Endothelial cell (in vitro differentiated cells): ENCODE results near the gene FERMT3. TPM values are rescaled to one million over a fixed set of nuclear protein-coding genes. Genes with fewer than 3 reads are reported as not detected.

Source experiments
- DNase-seq: peaks from one replicate; pipeline ENCODE4 v3.0.0; 2021; ENCODE audit warnings: low spot score
- H3K27ac Mint-ChIP-seq: one replicate; pipeline ENCODE4 v1.8.0; 2021; ENCODE audit warnings: mixed read lengths, inconsistent platforms; ENCODE audit not compliant: unreplicated experiment
- H3K27me3 Mint-ChIP-seq: one replicate; pipeline ENCODE4 v1.8.0; 2021; ENCODE audit warnings: mild to moderate bottlenecking, moderate library complexity, mixed read lengths, inconsistent platforms; ENCODE audit not compliant: unreplicated experiment
- H3K36me3 Mint-ChIP-seq: one replicate; pipeline ENCODE4 v1.8.0; 2021; ENCODE audit warnings: mild to moderate bottlenecking, low read depth, mixed read lengths, inconsistent platforms; ENCODE audit not compliant: unreplicated experiment
- H3K4me1 Mint-ChIP-seq: one replicate; pipeline ENCODE4 v1.8.0; 2021; ENCODE audit warnings: mild to moderate bottlenecking, mixed read lengths, inconsistent platforms; ENCODE audit not compliant: unreplicated experiment
- H3K4me3 Mint-ChIP-seq: one replicate; pipeline ENCODE4 v1.8.0; 2021; ENCODE audit warnings: mild to moderate bottlenecking, mixed read lengths, inconsistent platforms; ENCODE audit not compliant: unreplicated experiment
- H3K9me3 Mint-ChIP-seq: one replicate; pipeline ENCODE4 v1.8.0; 2021; ENCODE audit warnings: mixed read lengths, inconsistent platforms; ENCODE audit not compliant: unreplicated experiment
- total RNA-seq: library from RNA; stranded (reverse); fragmentation: NEBNext Ultra II Directional; extraction: Animal tissue kit (Norgen Biotek cat#: 25700); gene quantifications from one replicate; pipeline ENCODE4 v1.2.1, GENCODE V29; 2021; ENCODE audit not compliant: unreplicated experiment
- TF ChIP-seq, protein P1 (sequence below): fragments of 200-600 bp; sonication (generic); IDR thresholded peaks from one replicate; pipeline ENCODE4 v1.5.0; 2021; ENCODE audit warnings: antibody characterized with exemption; ENCODE audit not compliant: unreplicated experiment

Gene FERMT3
- total RNA-seq, 1 donor from 2014 or later = 6.2 TPM

DNA sequence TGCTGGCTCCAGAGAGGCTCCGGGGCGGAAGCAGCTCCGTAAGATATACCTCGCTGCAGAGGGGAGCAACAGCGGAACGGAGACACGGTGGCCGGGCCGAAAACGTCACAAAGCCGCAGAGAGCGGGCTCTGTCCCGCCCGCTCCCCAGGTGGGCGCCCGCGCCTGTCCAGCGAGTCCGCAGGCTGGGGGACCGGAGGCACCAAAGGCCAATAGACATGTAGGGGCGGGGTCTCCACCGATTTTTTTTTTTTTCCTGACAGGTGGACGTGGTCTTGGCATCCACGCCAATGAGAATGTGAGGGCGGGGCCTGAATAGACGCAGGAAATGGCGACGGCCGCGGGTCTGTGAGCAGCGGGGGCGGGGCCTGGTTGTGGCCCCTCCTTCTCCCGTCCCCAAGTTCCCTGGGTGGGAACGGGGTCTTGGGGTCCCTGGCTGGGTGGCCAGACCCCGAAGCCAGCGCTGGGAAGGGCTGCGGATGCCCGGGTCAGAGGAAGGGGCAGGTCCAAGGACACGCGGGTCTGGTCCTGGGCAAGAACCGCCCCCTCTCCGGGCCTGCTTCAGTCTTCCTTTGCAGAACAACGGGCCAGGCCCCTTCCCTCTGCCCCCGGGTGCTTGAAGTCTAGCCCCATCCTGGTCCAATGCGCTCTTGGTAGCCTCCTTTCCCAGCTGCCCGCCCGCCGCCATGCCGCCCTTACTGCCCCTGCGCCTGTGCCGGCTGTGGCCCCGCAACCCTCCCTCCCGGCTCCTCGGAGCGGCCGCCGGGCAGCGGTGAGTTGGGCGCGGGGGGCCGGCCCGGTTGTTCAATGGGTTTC is 23.9 kb downstream of the FERMT3 start, which contains the start of gene DNAJC4:
Gene DNAJC4 (plus strand): TSS at position 378 of the 814 bp plus-strand sequence. CDS start 307 bp downstream, at position 685.
- peaks cover 4% of the 10 kb centered on the region for H3K4me1 Mint-ChIP-seq
- H3K36me3 Mint-ChIP-seq = peaks cover 2% of the 10 kb centered on the region
- peak within 1 kb of the TSS; percentile 64 for H3K27ac Mint-ChIP-seq
- peak within 1 kb of the TSS; percentile 91 for H3K4me3 Mint-ChIP-seq
- H3K9me3 Mint-ChIP-seq = no peaks in the 10 kb centered on the region
- peaks cover 15% of the 10 kb centered on the region for H3K27me3 Mint-ChIP-seq
- peak; percentile 80 for DNase-seq
- TF ChIP-seq, protein P1, sequence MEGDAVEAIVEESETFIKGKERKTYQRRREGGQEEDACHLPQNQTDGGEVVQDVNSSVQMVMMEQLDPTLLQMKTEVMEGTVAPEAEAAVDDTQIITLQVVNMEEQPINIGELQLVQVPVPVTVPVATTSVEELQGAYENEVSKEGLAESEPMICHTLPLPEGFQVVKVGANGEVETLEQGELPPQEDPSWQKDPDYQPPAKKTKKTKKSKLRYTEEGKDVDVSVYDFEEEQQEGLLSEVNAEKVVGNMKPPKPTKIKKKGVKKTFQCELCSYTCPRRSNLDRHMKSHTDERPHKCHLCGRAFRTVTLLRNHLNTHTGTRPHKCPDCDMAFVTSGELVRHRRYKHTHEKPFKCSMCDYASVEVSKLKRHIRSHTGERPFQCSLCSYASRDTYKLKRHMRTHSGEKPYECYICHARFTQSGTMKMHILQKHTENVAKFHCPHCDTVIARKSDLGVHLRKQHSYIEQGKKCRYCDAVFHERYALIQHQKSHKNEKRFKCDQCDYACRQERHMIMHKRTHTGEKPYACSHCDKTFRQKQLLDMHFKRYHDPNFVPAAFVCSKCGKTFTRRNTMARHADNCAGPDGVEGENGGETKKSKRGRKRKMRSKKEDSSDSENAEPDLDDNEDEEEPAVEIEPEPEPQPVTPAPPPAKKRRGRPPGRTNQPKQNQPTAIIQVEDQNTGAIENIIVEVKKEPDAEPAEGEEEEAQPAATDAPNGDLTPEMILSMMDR = no peak

DNA sequence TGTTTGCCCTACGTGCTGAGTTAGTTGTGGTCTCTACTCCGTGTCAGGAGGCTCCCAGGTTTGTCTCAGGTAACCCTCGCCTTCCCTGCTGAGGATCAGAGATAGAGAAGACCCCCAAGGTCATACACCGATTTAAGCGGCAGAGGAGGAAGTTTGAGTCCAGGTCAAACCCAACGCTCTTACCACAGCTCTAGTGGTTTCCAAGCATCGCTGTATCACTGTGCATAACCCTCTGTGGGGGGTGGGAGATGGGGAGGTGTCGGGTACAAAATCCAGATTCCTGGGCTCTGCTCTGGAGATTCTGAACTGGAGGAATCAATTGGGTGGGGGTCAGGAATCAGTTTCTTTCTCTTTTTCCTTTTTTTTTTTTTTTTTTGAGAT is 24.5 kb downstream of the FERMT3 start:
- peaks cover 17% of the 10 kb centered on the region for H3K27me3 Mint-ChIP-seq
- peaks cover 6% of the 10 kb centered on the region for H3K4me1 Mint-ChIP-seq
- peak overlapping the region; percentile 64 for H3K27ac Mint-ChIP-seq
- peak overlapping the region; percentile 91 for H3K4me3 Mint-ChIP-seq
- no peaks in the 10 kb centered on the region for H3K9me3 Mint-ChIP-seq
- DNase-seq = no peak
- TF ChIP-seq, protein P1 = no peak
- H3K36me3 Mint-ChIP-seq = peaks cover 5% of the 10 kb centered on the region

GRCh38 chr11:64231546-64231945 is 25.0 kb downstream of the FERMT3 start:
- TF ChIP-seq, protein P1 = no peak
- no peak for DNase-seq
- Mint-ChIP-seq H3K9me3 (no peaks in the 10 kb centered on the region), H3K27ac (no peak overlapping the region), H3K4me1 (peaks cover 6% of the 10 kb centered on the region), H3K27me3 (peaks cover 18% of the 10 kb centered on the region), H3K4me3 (no peak overlapping the region), H3K36me3 (peaks cover 5% of the 10 kb centered on the region)

DNA sequence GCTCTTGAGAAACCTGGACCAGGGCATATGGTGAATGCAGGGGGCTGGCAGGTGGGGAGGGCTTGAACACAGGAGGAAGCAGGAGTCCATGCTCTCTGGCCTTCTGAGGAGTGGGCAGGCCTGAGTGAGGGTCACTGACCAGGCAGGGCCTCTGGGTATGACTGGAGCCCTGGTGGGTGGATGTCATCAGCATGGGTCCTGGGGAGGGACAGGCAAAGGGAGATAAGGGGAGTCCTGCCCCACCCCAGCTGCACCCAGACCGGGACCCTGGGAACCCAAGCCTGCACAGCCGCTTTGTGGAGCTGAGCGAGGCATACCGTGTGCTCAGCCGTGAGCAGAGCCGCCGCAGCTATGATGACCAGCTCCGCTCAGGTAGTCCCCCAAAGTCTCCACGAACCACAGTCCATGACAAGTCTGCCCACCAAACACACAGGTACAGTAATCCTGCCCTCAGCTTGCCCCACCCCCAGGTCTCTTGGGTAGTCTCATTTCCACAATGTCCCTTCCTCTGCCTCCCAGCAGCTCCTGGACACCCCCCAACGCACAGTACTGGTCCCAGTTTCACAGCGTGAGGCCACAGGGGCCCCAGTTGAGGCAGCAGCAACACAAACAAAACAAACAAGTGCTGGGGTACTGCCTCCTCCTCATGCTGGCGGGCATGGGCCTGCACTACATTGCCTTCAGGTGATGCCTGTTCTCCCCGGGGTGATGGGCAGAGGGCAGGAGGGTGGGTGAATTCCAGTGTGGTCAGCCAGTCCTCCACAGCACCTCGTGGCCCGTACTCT is 25.9 kb downstream of the FERMT3 start:
- no peak overlapping the region for H3K27ac Mint-ChIP-seq
- H3K4me1 Mint-ChIP-seq = peaks cover 6% of the 10 kb centered on the region
- peaks cover 19% of the 10 kb centered on the region for H3K27me3 Mint-ChIP-seq
- no peak for DNase-seq
- TF ChIP-seq, protein P1 = no peak
- H3K9me3 Mint-ChIP-seq = no peaks in the 10 kb centered on the region
- H3K36me3 Mint-ChIP-seq = peaks cover 5% of the 10 kb centered on the region
- H3K4me3 Mint-ChIP-seq = peak overlapping the region; percentile 59
